HG03095 (cell line): ENCODE results near the gene TMEM253.

ENCODE experiments used
- ATAC-seq: cut with Tn5 transposase; IDR thresholded peaks from one replicate; pipeline ENCODE4 v1.9.1; 2021; ENCODE audit warnings: moderate library complexity; ENCODE audit not compliant: unreplicated experiment

Gene TMEM253

GRCh38 chr14:21070610-21071224 lies 30.1 kb upstream of the TMEM253 start:
- ATAC-seq: peak; percentile 6

GRCh38 chr14:21071225-21072030 lies 29.4 kb upstream of the TMEM253 start:
- peak; percentile 66 for ATAC-seq

GRCh38 chr14:21072031-21072473 lies 28.8 kb upstream of the TMEM253 start:
- no peak for ATAC-seq

- no peak for ATAC-seq
These were observed 28.0 kb upstream of the TMEM253 start for GRCh38 chr14:21072781-21073339.

GRCh38 chr14:21073921-21074320 lies 26.9 kb upstream of the TMEM253 start:
- no peak for ATAC-seq

GRCh38 chr14:21074398-21075272 lies 26.2 kb upstream of the TMEM253 start:
- ATAC-seq: no peak

GRCh38 chr14:21075719-21076437 lies 25.0 kb upstream of the TMEM253 start:
- no peak for ATAC-seq

- ATAC-seq: no peak
These were observed 23.2 kb upstream of the TMEM253 start for GRCh38 chr14:21077672-21078071.

- ATAC-seq: no peak
These were observed 22.6 kb upstream of the TMEM253 start for GRCh38 chr14:21078287-21078686.

GRCh38 chr14:21078726-21079125 lies 22.1 kb upstream of the TMEM253 start:
- no peak for ATAC-seq

GRCh38 chr14:21081521-21082142 lies 19.2 kb upstream of the TMEM253 start:
- ATAC-seq: no peak

GRCh38 chr14:21083565-21084325 lies 17.1 kb upstream of the TMEM253 start:
- no peak for ATAC-seq

GRCh38 chr14:21084396-21084795 lies 16.5 kb upstream of the TMEM253 start:
- ATAC-seq: no peak

GRCh38 chr14:21084998-21085853 lies 15.6 kb upstream of the TMEM253 start:
- no peak for ATAC-seq

- ATAC-seq: no peak
These were observed 14.0 kb upstream of the TMEM253 start for GRCh38 chr14:21086908-21087293.

GRCh38 chr14:21087294-21088091 lies 13.4 kb upstream of the TMEM253 start:
- ATAC-seq: no peak

GRCh38 chr14:21088687-21089086 lies 12.2 kb upstream of the TMEM253 start:
- ATAC-seq: no peak

GRCh38 chr14:21089271-21089670 lies 11.6 kb upstream of the TMEM253 start:
- ATAC-seq: no peak
